ENCODE results near the gene ARGLU1.

DNA sequence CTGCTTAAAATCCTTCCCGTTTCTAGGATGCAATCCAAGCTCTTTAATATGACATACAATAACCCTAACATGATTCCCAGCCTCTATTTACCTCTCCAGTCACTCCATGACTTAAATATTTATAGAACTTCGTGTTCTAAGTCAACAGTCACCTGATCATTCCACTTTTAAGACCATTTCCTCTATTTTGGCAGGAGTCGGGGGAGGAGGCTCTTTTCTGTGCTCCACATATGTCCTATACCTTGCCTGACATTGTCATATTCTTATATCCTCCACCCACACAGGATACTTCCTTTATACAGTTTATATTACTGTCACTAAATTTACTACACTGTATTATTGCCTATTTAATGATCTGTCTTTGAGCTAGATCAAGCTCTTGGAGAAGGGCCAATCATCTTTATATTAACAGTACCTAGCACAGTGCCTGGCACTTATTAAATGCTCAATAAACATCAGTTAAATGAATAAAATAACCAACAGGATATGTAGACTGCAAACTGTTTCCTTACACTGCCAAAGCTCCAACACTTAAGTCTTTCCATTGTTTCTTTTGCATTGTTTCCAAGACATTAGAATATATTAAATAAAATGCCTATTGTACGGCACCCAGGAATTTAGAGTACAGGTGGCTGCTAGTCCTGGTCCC lies 2.7 kb downstream of the ARGLU1 start:
- TF ChIP-seq CBFB (CRISPR knock-in tag; IDR thresholded peaks at IDR 0.05; ENCODE audit: low read depth) = no peak
- no peak for TF ChIP-seq SP1 (CRISPR knock-in tag; conservative IDR thresholded peaks at IDR 0.05)
- TF ChIP-seq, protein P1, sequence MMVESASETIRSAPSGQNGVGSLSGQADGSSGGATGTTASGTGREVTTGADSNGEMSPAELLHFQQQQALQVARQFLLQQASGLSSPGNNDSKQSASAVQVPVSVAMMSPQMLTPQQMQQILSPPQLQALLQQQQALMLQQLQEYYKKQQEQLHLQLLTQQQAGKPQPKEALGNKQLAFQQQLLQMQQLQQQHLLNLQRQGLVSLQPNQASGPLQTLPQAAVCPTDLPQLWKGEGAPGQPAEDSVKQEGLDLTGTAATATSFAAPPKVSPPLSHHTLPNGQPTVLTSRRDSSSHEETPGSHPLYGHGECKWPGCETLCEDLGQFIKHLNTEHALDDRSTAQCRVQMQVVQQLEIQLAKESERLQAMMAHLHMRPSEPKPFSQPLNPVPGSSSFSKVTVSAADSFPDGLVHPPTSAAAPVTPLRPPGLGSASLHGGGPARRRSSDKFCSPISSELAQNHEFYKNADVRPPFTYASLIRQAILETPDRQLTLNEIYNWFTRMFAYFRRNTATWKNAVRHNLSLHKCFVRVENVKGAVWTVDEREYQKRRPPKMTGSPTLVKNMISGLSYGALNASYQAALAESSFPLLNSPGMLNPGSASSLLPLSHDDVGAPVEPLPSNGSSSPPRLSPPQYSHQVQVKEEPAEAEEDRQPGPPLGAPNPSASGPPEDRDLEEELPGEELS (CRISPR knock-in tag; IDR thresholded peaks at IDR 0.05) = no peak
- TF ChIP-seq, protein P2, sequence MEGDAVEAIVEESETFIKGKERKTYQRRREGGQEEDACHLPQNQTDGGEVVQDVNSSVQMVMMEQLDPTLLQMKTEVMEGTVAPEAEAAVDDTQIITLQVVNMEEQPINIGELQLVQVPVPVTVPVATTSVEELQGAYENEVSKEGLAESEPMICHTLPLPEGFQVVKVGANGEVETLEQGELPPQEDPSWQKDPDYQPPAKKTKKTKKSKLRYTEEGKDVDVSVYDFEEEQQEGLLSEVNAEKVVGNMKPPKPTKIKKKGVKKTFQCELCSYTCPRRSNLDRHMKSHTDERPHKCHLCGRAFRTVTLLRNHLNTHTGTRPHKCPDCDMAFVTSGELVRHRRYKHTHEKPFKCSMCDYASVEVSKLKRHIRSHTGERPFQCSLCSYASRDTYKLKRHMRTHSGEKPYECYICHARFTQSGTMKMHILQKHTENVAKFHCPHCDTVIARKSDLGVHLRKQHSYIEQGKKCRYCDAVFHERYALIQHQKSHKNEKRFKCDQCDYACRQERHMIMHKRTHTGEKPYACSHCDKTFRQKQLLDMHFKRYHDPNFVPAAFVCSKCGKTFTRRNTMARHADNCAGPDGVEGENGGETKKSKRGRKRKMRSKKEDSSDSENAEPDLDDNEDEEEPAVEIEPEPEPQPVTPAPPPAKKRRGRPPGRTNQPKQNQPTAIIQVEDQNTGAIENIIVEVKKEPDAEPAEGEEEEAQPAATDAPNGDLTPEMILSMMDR (IDR thresholded peaks at IDR 0.05) = no peak
- no peak for TF ChIP-seq OVOL2 (CRISPR knock-in tag; IDR thresholded peaks at IDR 0.05; ENCODE audit: borderline replicate concordance)
- TF ChIP-seq JUN (CRISPR knock-in tag; IDR thresholded peaks at IDR 0.05) = no peak
- TF ChIP-seq ZNF219 (CRISPR knock-in tag; IDR thresholded peaks at IDR 0.05; ENCODE audit: borderline replicate concordance) = no peak
- TF ChIP-seq, protein P3, sequence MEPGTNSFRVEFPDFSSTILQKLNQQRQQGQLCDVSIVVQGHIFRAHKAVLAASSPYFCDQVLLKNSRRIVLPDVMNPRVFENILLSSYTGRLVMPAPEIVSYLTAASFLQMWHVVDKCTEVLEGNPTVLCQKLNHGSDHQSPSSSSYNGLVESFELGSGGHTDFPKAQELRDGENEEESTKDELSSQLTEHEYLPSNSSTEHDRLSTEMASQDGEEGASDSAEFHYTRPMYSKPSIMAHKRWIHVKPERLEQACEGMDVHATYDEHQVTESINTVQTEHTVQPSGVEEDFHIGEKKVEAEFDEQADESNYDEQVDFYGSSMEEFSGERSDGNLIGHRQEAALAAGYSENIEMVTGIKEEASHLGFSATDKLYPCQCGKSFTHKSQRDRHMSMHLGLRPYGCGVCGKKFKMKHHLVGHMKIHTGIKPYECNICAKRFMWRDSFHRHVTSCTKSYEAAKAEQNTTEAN (CRISPR knock-in tag; IDR thresholded peaks at IDR 0.05) = no peak
- TF ChIP-seq FOXJ3 (CRISPR knock-in tag; IDR thresholded peaks at IDR 0.05; ENCODE audit: borderline replicate concordance) = no peak
- TF ChIP-seq, protein P4, sequence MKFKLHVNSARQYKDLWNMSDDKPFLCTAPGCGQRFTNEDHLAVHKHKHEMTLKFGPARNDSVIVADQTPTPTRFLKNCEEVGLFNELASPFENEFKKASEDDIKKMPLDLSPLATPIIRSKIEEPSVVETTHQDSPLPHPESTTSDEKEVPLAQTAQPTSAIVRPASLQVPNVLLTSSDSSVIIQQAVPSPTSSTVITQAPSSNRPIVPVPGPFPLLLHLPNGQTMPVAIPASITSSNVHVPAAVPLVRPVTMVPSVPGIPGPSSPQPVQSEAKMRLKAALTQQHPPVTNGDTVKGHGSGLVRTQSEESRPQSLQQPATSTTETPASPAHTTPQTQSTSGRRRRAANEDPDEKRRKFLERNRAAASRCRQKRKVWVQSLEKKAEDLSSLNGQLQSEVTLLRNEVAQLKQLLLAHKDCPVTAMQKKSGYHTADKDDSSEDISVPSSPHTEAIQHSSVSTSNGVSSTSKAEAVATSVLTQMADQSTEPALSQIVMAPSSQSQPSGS (CRISPR knock-in tag; IDR thresholded peaks at IDR 0.05; ENCODE audit: borderline replicate concordance, low read depth) = no peak
- no peak for TF ChIP-seq NR3C1 (CRISPR knock-in tag; conservative IDR thresholded peaks at IDR 0.05; ENCODE audit: low read depth)
- TF ChIP-seq, protein P5, sequence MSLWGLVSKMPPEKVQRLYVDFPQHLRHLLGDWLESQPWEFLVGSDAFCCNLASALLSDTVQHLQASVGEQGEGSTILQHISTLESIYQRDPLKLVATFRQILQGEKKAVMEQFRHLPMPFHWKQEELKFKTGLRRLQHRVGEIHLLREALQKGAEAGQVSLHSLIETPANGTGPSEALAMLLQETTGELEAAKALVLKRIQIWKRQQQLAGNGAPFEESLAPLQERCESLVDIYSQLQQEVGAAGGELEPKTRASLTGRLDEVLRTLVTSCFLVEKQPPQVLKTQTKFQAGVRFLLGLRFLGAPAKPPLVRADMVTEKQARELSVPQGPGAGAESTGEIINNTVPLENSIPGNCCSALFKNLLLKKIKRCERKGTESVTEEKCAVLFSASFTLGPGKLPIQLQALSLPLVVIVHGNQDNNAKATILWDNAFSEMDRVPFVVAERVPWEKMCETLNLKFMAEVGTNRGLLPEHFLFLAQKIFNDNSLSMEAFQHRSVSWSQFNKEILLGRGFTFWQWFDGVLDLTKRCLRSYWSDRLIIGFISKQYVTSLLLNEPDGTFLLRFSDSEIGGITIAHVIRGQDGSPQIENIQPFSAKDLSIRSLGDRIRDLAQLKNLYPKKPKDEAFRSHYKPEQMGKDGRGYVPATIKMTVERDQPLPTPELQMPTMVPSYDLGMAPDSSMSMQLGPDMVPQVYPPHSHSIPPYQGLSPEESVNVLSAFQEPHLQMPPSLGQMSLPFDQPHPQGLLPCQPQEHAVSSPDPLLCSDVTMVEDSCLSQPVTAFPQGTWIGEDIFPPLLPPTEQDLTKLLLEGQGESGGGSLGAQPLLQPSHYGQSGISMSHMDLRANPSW (CRISPR knock-in tag; conservative IDR thresholded peaks at IDR 0.05; ENCODE audit: low read depth) = no peak

All from WTC11 (cell line).